MCF 10A (cell line): ENCODE results near the gene GADD45B. TPM values are rescaled to one million over a fixed set of nuclear protein-coding genes. Genes with fewer than 3 reads are reported as not detected.

ENCODE experiments used
- BruUV-seq: library from RNA; stranded (reverse); fragments of 400-500 nt; replicated peaks from 2 replicates; lab custom pipeline; 2021; lab: Mats Ljungman, UMichigan
- CTCF ChIA-PET: fragments of 300-600 bp; sonication (Branson Sonifier 250); formaldehyde crosslinking; extraction: SDS; loops from one replicate; lab custom pipeline; 2021; ENCODE audit warnings: antibody characterized with exemption, inconsistent platforms; lab: Yijun Ruan, JAX
- POLR2A ChIA-PET: fragments of 300-600, 350-650 bp; sonication (Branson Sonifier 250); formaldehyde crosslinking; extraction: SDS; loops from one replicate; lab custom pipeline; 2020; ENCODE audit warnings: antibody characterized with exemption, inconsistent platforms; lab: Yijun Ruan, JAX
- DNase-seq: peaks from one replicate; pipeline ENCODE4 v3.0.0-alpha.2; 2018; ENCODE audit not compliant: unreplicated experiment
- H3K27ac Mint-ChIP-seq: one replicate; pipeline ENCODE4 v1.8.0; 2022; ENCODE audit warnings: mild to moderate bottlenecking, low read depth, mixed read lengths; ENCODE audit not compliant: unreplicated experiment
- H3K27me3 Mint-ChIP-seq: one replicate; pipeline ENCODE4 v1.8.0; 2022; ENCODE audit warnings: mixed read lengths; ENCODE audit not compliant: insufficient read depth, unreplicated experiment
- H3K36me3 Mint-ChIP-seq: one replicate; pipeline ENCODE4 v1.8.0; 2022; ENCODE audit warnings: mild to moderate bottlenecking, moderate library complexity, mixed read lengths; ENCODE audit not compliant: insufficient read depth, unreplicated experiment
- H3K4me1 Mint-ChIP-seq: one replicate; pipeline ENCODE4 v1.8.0; 2022; ENCODE audit warnings: mixed read lengths; ENCODE audit not compliant: insufficient read depth, unreplicated experiment
- H3K4me3 Mint-ChIP-seq: one replicate; pipeline ENCODE4 v1.8.0; 2022; ENCODE audit warnings: mild to moderate bottlenecking, moderate library complexity, mixed read lengths; ENCODE audit not compliant: unreplicated experiment
- H3K9me3 Mint-ChIP-seq: one replicate; pipeline ENCODE4 v1.8.0; 2022; ENCODE audit warnings: mixed read lengths; ENCODE audit not compliant: unreplicated experiment
- CTCF ChIP-seq: fragments of 200-600 bp; IDR thresholded peaks from one replicate; pipeline ENCODE4 v1.8.0; 2022; ENCODE audit warnings: antibody characterized with exemption, mild to moderate bottlenecking; ENCODE audit not compliant: unreplicated experiment
- intact Hi-C: fragments of 100-400 bp; cut with micrococcal nuclease; formaldehyde crosslinking; loops from 2 replicates; pipeline ENCODE4 v1.14.1; 2022
- total RNA-seq: library from RNA; stranded (reverse); gene quantifications from 2 replicates; pipeline ENCODE4 v1.2.3, GENCODE V29; 2022

Gene GADD45B
- total RNA-seq, 1 experiment from 2014 or later, result 53.8 TPM

GRCh38 chr19:2431318-2432055 lies 44.4 kb upstream of the GADD45B start:
- no peak overlapping the region for H3K4me3 Mint-ChIP-seq
- no peaks in the 10 kb centered on the region for H3K27me3 Mint-ChIP-seq
- H3K36me3 Mint-ChIP-seq, result peaks cover 63% of the 10 kb centered on the region
- no peak for TF ChIP-seq CTCF
- no peaks in the 10 kb centered on the region for H3K9me3 Mint-ChIP-seq
- no peak overlapping the region for H3K27ac Mint-ChIP-seq
- POLR2A ChIA-PET, result no interaction called here
- no peaks in the 10 kb centered on the region for H3K4me1 Mint-ChIP-seq
- BruUV-seq, result no TSS peak
- CTCF ChIA-PET, result interaction anchor here (0.6 kb wide), 1 partner anchor 524 kb away, joined by 3 read pairs; no protein-coding TSS in a partner anchor
- intact Hi-C loops, result no loop called here
- no peak for DNase-seq

DNA sequence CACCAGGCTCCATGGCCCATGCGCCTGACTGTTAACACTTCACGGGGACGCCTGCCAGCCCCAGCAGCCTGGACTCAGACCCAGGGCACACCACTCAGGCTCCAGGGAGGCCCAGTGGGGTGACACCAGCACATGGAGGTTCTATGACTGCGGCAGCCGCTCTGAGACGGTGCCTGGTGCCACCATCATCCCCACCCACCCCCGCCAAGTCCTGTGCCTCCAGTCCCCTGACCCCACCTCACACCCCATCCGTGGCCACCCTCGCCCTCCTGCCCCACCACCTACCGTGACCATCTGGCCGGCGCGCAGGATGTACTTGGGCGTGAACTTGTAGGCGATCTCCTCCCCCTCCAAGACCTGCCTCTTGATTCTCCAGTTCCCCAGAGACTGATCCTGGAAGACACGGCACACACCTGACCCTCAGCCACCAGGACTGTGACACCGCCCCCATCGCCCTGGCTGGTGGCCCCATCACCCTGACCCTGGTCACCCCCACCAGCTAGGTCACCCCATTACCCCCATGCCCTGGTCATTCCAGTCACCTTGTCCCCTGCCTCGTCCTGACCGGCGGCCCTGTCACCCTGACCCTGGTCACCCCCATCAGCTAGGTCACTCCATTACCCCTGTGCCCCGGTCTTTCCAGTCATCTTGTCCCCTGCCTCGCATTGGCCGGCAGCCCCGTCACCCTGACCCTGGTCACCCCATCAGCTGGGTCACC lies 43.6 kb upstream of the GADD45B start:
- BruUV-seq, result no TSS peak
- Mint-ChIP-seq H3K9me3 (no peaks in the 10 kb centered on the region), H3K27ac (no peak overlapping the region), H3K36me3 (peaks cover 63% of the 10 kb centered on the region), H3K4me3 (no peak overlapping the region), H3K27me3 (no peaks in the 10 kb centered on the region), H3K4me1 (no peaks in the 10 kb centered on the region)
- no peak for DNase-seq
- POLR2A ChIA-PET, result no interaction called here
- intact Hi-C loops, result no loop called here
- TF ChIP-seq CTCF, result no peak
- CTCF ChIA-PET, result no interaction called here

GRCh38 chr19:2433854-2434253 lies 42.1 kb upstream of the GADD45B start:
- no peak for DNase-seq
- CTCF ChIA-PET, result interaction anchor here (1.1 kb wide), 1 partner anchor 23 kb away, joined by 3 read pairs; the partner anchor contains the start of gene LMNB2
- no peak for TF ChIP-seq CTCF
- peaks cover 61% of the 10 kb centered on the region for H3K36me3 Mint-ChIP-seq
- POLR2A ChIA-PET, result no interaction called here
- H3K4me3 Mint-ChIP-seq, result no peak overlapping the region
- BruUV-seq, result no TSS peak
- no peaks in the 10 kb centered on the region for H3K4me1 Mint-ChIP-seq
- no peak overlapping the region for H3K27ac Mint-ChIP-seq
- intact Hi-C loops, result no loop called here
- no peaks in the 10 kb centered on the region for H3K27me3 Mint-ChIP-seq
- H3K9me3 Mint-ChIP-seq, result no peaks in the 10 kb centered on the region

DNA sequence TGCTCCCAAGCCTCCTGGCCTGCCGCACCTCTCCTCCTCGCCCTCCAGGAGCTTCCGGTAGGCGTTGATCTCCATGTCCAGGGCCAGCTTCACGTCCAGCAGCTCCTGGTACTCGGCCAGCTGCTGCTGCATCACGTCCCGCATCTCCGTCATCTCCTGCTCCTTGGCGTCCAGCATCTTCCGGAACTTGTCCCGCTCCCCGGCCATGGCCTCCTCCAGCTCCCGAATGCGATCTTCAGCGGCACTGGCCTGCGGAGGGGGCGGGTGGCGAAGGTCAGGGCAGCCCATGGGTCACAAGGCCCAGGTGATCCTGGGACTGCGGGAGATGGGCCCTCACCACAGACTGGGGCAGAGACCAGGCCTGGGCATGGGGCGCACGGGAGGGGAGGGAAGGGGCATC lies 41.7 kb upstream of the GADD45B start:
- DNase-seq, result no peak
- CTCF ChIA-PET, result interaction anchor here (0.6 to 1.1 kb wide), 2 partner anchors 22 to 718 kb away, joined by 3 read pairs; partner anchors contain the start of gene LMNB2
- no peak for TF ChIP-seq CTCF
- POLR2A ChIA-PET, result interaction anchor here (0.6 kb wide), 1 partner anchor 33 kb away, joined by 4 read pairs; no protein-coding TSS in a partner anchor
- H3K4me1 Mint-ChIP-seq, result no peaks in the 10 kb centered on the region
- no peak overlapping the region for H3K27ac Mint-ChIP-seq
- BruUV-seq, result TSS peak; percentile 18
- H3K27me3 Mint-ChIP-seq, result no peaks in the 10 kb centered on the region
- intact Hi-C loops, result no loop called here
- no peaks in the 10 kb centered on the region for H3K9me3 Mint-ChIP-seq
- H3K4me3 Mint-ChIP-seq, result no peak overlapping the region
- H3K36me3 Mint-ChIP-seq, result peaks cover 61% of the 10 kb centered on the region
